Measurements from ENCODE around the gene MOG.

DNA sequence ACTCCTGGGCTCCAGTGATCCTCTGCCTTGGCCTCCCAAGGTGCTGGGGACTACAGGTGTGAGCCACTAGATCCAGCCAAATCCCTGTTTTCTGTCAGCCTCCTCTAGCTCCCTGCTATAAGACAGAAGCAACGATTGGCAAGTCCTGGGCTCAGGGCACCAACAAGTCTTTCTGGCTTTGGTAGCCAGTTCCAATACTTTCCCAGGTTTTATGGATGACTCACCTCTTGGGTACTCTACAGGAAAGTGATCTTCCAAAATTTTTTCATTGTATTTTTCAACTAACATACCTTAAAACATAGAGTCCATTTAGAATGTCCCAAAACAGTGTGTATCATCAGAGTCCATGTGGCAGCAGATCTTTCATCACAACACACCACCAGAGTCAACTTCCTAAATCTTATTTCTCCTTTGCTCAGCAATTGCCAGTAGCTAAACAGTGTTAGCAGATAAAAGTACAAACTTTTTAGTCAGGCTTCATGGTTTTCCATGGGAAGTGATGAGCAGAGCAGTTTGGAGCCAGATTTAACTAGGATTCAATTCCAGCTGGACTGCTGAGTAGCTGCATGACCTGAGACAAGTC is 37.2 kb upstream of the MOG start:
- TF ChIP-seq FOXM1 (IDR thresholded peaks at IDR 0.05; ENCODE audit: borderline replicate concordance), result no peak
- TF ChIP-seq SP1 (IDR thresholded peaks at IDR 0.05), result no peak
- no peak for TF ChIP-seq ZNF384 (IDR thresholded peaks at IDR 0.05)
- TF ChIP-seq NFRKB (IDR thresholded peaks at IDR 0.05), result no peak
- TF ChIP-seq BHLHE40 (IDR thresholded peaks at IDR 0.05; ENCODE audit: borderline replicate concordance), result no peak
